Measurements from ENCODE around the gene VTI1A. TPM values are rescaled to one million over a fixed set of nuclear protein-coding genes. Genes with fewer than 3 reads are reported as not detected.

The VTI1A gene
- total and polyA plus RNA-seq, 2 of the 13 experiments (the other 11 are each of a cell fraction or from before 2014, with no cell fraction given): 11.7 to 32.7 TPM

DNA sequence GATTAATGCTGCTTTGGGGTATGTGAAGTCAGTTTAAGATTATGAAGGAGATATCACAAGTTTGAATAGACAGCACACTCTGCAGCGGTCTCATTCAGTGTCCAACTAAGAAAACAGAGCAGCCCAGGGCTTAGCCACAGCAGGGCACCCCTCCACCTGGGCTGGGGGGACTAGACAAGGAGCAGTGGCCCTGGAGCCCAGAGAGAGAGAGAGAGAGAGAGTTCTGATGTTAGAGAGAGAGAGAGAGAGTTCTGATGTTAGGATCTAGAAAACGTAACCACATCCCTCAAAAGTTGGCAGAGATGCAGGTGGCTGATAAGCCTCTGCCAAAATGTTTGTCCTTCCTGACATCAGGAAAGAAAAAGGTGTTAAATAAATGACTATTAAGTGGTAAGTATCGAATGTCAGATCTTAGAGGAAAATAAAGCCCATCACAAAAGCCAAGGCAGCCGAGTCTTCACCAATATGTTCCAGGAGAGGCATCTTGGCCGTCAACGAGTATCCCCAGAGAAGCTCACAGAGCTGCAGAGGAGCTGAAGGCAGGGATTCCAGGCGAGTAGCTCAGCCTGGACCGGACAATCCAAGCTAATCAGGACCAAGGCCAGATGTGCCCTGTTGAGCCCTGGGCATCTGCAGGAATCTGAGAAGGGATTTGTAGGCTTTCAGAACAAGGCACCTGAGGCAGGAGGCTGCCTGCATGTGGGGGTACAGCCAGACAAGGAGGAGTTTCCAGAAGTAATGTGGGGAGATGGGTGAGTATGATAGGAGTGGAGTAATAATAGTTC is 352.9 kb downstream of the VTI1A start (continued):
- TF ChIP-seq PAF1 (CRISPR knock-in tag; IDR thresholded peaks at IDR 0.05) (no peak), RBFOX2 (IDR thresholded peaks at IDR 0.05; ENCODE audit: low read depth, low read length) (no peak), ZNF44 (CRISPR knock-in tag; IDR thresholded peaks at IDR 0.05) (no peak), CBX5 (CRISPR knock-in tag; IDR thresholded peaks at IDR 0.05; ENCODE audit: borderline replicate concordance) (no peak), ZNF670 (CRISPR knock-in tag; IDR thresholded peaks at IDR 0.05; ENCODE audit: borderline replicate concordance) (no peak)

DNA sequence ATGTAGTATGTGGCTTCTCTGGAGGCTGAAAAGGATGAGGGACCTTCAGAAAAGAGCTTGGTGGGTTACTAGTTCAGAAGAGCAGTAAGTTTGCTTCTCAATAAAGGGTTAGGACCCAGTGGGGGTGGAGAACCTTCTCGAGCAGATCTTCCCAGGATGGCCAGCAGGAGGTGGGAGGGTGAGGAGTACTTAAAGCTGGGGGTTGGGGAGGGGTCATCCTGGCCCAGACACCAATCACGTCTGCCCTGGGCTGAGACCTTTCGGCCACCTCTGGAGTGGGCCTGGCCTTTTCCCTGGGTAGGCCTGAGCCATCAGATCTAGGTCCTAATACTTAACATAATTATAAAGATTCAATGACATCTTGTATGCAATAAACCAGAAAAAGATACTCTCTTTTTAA is 354.0 kb downstream of the VTI1A start:
- DNase-seq (ENCODE audit: low spot score) (no peak), ATAC-seq (no peak), FAIRE-seq (no peak)
- no TSS peak for BruUV-seq (replicated peaks)
- H3K9me3 ChIP-seq (ENCODE audit: low read length): no peaks in the 10 kb centered on the region
- TF ChIP-seq RCOR2 (CRISPR knock-in tag; IDR thresholded peaks at IDR 0.05): no peak
- TF ChIP-seq ZNF761 (CRISPR knock-in tag; conservative IDR thresholded peaks at IDR 0.05): no peak
- TF ChIP-seq ZNF260 (CRISPR knock-in tag; IDR thresholded peaks at IDR 0.05; ENCODE audit: borderline replicate concordance, low read depth): no peak
- no peak for TF ChIP-seq ZNF441 (CRISPR knock-in tag; IDR thresholded peaks at IDR 0.05; ENCODE audit: borderline replicate concordance)
- no peak for TF ChIP-seq HNRNPL (IDR thresholded peaks at IDR 0.05; ENCODE audit: low read depth, low read length)
- no peak for TF ChIP-seq ZNF704 (CRISPR knock-in tag; IDR thresholded peaks at IDR 0.05; ENCODE audit: borderline replicate concordance)
- no peak for TF ChIP-seq KMT2B (CRISPR knock-in tag; IDR thresholded peaks at IDR 0.05)
- TF ChIP-seq TP53 (CRISPR knock-in tag; conservative IDR thresholded peaks at IDR 0.05): no peak
- no peak for TF ChIP-seq TBX2 (CRISPR knock-in tag; IDR thresholded peaks at IDR 0.05; ENCODE audit: borderline replicate concordance)
- TF ChIP-seq ZZZ3 (CRISPR knock-in tag; IDR thresholded peaks at IDR 0.05; ENCODE audit: borderline replicate concordance): no peak
- TF ChIP-seq ZNF362 (CRISPR knock-in tag; IDR thresholded peaks at IDR 0.05; ENCODE audit: borderline replicate concordance): no peak
- no peak for TF ChIP-seq ZNF33B (CRISPR knock-in tag; IDR thresholded peaks at IDR 0.05)
- TF ChIP-seq ZFP90 (CRISPR knock-in tag; IDR thresholded peaks at IDR 0.05; ENCODE audit: borderline replicate concordance): no peak
- TF ChIP-seq ZNF570 (CRISPR knock-in tag; IDR thresholded peaks at IDR 0.05; ENCODE audit: borderline replicate concordance): no peak
- no peak for TF ChIP-seq ZNF792 (CRISPR knock-in tag; IDR thresholded peaks at IDR 0.05)
- TF ChIP-seq ELK4 (CRISPR knock-in tag; IDR thresholded peaks at IDR 0.05; ENCODE audit: borderline replicate concordance): no peak
- no peak for TF ChIP-seq POLR2G (IDR thresholded peaks at IDR 0.05; ENCODE audit: low read depth, low read length)
- intact Hi-C loops (cut with micrococcal nuclease; ENCODE audit: unreplicated experiment): no loop called here
- no peaks in the 10 kb centered on the region for H4K20me1 ChIP-seq (ENCODE audit: insufficient read depth, low read length)
- H3K79me2 ChIP-seq (ENCODE audit: insufficient read depth, low read length): no peaks in the 10 kb centered on the region
- H2AFZ ChIP-seq (ENCODE audit: low read length): no peak overlapping the region
- POLR2A ChIA-PET: no interaction called here
- no peaks in the 10 kb centered on the region for H3K36me3 ChIP-seq (replicated peaks in 1 of 2; ENCODE audit: control insufficient read depth in 1 of 2, insufficient read depth in 2 of 2, low read length in 2 of 2)
- no peak overlapping the region for H3K27ac ChIP-seq (ENCODE audit: extremely low read length, insufficient read depth, low read length)
- WGBS (ENCODE audit: low lambda C conversion rate): 83% methylated on average over 2 of the region's 3 CpGs
- no peak overlapping the region for H3K4me2 ChIP-seq (ENCODE audit: low read depth, low read length)
- H3K4me3 ChIP-seq (replicated peaks in 1 of 3; ENCODE audit: insufficient read depth in 1 of 3, low read depth in 2 of 3, low read length in 3 of 3): no peak overlapping the region
- CTCF ChIA-PET (ENCODE audit: low intra/inter-chr PET ratio, low total read pairs): no interaction called here
- H3K4me1 ChIP-seq (ENCODE audit: insufficient read depth, low read length): peaks cover 29% of the 10 kb centered on the region
- H3K27me3 ChIP-seq (ENCODE audit: control insufficient read depth in 1 of 2, insufficient read depth in 2 of 2, low read length in 2 of 2): no peaks in the 10 kb centered on the region
- in situ Hi-C loops (cut with HindIII; ENCODE audit: extremely low pct_ligation_motif_present, low pct_unique_long_range_greater_than_20kb): no loop called here
- H3K9ac ChIP-seq (ENCODE audit: insufficient read depth, low read depth, low read length): no peak overlapping the region

Data from HepG2 (cell line).